ENCODE measurements around the gene TWIST2.

- TF ChIP-seq CTCF (IDR thresholded peaks at IDR 0.05): no peak
- no peak for TF ChIP-seq POLR2A (IDR thresholded peaks at IDR 0.05)
- no peak for TF ChIP-seq EP300 (IDR thresholded peaks at IDR 0.05)
- TF ChIP-seq POLR2AphosphoS5 (IDR thresholded peaks at IDR 0.05): no peak
These were observed 1.3 kb downstream of the TWIST2 start for GRCh38 chr2:238848976-238849853.
